ENCODE data around the gene CNOT10. TPM values are rescaled to one million over a fixed set of nuclear protein-coding genes. Genes with fewer than 3 reads are reported as not detected.
"Not testable (repeated sequence)": the region's sequence is repeated elsewhere in the genome, so short reads cannot be mapped to it uniquely, and the experiment has no call there.

The CNOT10 gene
- total RNA-seq, 2 experiments from 2014 or later: 67.5 to 67.7 TPM

DNA sequence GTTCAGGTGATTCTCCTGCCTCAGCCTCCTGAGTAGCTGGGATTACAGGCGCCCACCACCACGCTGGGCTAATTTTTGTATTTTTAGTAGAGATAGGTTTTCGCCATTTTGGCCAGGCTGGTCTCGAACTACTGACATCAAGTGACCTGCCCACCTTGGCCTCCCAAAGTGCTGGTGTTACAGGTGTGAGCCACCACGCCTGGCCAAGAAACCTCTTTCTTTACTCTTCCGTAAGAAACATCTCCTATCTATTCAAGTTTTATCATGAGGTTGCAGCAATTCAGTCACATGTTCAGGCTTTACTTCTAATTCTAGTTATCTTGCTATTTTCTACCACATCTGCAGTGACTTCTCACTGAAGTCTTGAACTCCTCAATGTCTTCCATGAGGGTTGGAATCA lies 15.8 kb upstream of the CNOT10 start:
- H3K4me3 Mint-ChIP-seq; H3K27ac Mint-ChIP-seq; H3K36me3 Mint-ChIP-seq (ENCODE audit: low read depth); H3K9me3 Mint-ChIP-seq; H3K4me1 Mint-ChIP-seq; POLR2A ChIA-PET; CTCF ChIA-PET; DNase-seq: not testable (repeated sequence)
- peaks cover 14% of the 10 kb centered on the region for H3K27me3 Mint-ChIP-seq

DNA sequence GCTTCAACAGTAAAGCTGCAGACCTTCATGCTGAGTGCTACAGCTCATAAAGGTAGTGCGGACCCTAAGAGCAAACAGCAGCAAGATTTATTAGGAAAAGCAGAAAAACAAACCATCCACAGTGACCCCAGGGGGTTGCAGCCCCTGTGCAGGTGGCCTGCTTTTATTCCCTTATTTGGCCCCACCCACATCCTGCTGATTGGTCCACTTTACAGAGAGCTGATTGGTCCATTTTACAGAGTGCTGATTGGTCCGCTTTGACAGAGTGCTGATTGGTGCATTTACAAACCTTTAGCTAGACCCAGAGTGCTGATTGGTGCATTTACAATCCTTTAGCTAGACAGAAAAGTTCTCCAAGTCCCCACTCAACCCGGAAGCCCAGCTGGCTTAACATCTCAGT lies 11.3 kb upstream of the CNOT10 start:
- DNase-seq; CTCF ChIA-PET; H3K4me1 Mint-ChIP-seq; H3K27me3 Mint-ChIP-seq; H3K9me3 Mint-ChIP-seq; H3K27ac Mint-ChIP-seq; H3K36me3 Mint-ChIP-seq (ENCODE audit: low read depth); POLR2A ChIA-PET: not testable (repeated sequence)
- H3K4me3 Mint-ChIP-seq: peak overlapping the region; percentile 10

DNA sequence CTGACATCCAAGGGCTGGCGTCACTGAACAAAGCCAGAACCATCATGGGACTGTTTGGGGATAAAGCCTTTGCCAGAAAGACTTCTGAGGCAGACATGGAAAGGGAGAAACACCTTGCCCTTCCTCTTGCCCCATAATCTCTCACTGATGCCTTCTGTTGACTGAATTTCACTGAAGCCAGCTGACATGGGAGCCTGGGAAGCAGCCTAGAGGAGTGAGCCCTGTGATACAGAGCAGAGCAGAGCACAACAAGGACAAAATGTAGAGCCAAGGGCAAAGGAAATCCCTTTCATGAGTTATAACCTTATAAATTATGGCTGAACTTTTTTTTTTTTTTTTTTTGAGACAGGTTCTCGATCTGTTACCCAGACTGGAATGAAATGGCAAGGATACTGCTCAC lies 9.8 kb upstream of the CNOT10 start:
- Mint-ChIP-seq H3K36me3 (ENCODE audit: low read depth) (no peaks in the 10 kb centered on the region), H3K4me1 (peaks cover 13% of the 10 kb centered on the region), H3K9me3 (peaks cover 6% of the 10 kb centered on the region), H3K4me3 (no peak overlapping the region), H3K27ac (no peak overlapping the region), H3K27me3 (peaks cover 11% of the 10 kb centered on the region)
- DNase-seq: no peak
- ChIA-PET CTCF (interaction anchor here (0.6 to 1.2 kb wide), 2 partner anchors 25 to 41 kb away, joined by 3 to 4 read pairs; no protein-coding TSS in a partner anchor), POLR2A (interaction anchor here (0.6 kb wide), 1 partner anchor 40 kb away, joined by 3 read pairs; no protein-coding TSS in a partner anchor)

DNA sequence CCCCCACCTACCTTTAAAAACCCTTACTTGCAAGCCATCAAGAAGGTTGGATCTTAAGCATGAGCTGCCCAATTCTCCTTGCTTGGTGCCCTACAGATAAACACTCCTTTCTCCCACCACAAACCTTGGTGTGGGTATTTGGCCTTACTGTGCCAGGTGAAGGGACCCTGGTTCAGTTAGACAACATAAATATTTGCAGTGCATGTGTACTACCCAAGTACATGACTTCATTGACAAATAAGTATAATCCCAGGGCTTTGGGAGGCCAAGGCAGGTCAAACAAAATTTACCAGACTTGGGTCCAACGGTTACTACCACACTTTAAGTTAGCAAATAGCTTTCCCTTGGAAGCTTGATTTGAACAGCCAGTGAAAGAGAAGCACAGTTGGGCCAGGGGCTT lies 9.3 kb upstream of the CNOT10 start:
- CTCF ChIA-PET: interaction anchor here (1.2 kb wide), 1 partner anchor 25 kb away, joined by 3 read pairs; no protein-coding TSS in a partner anchor
- Mint-ChIP-seq H3K9me3 (peaks cover 6% of the 10 kb centered on the region), H3K27ac (no peak overlapping the region), H3K36me3 (ENCODE audit: low read depth) (no peaks in the 10 kb centered on the region), H3K4me1 (peaks cover 13% of the 10 kb centered on the region), H3K4me3 (no peak overlapping the region), H3K27me3 (peaks cover 9% of the 10 kb centered on the region)
- DNase-seq: no peak
- POLR2A ChIA-PET: no interaction called here

DNA sequence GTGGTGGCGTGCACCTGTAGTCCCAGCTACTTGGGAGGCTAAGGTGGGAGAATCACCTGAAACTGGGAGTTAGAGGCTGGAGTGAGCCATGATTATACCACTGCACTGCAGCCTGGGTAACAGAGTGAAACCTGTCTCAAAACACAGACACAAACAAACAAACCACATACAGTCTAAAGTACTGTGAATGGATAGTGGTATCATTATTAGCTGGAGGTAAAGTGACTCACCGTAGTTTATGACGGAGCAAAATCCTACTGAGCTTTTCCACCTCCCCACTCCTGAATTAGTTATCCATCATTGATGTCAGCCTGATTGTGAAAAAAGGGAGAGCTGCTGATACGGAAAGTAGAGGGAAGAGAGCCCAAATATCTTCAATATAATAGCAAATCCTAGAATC lies 3.2 kb upstream of the CNOT10 start:
- H3K27ac Mint-ChIP-seq: no peak overlapping the region
- no peak overlapping the region for H3K4me3 Mint-ChIP-seq
- no peaks in the 10 kb centered on the region for H3K36me3 Mint-ChIP-seq (ENCODE audit: low read depth)
- DNase-seq: no peak
- H3K27me3 Mint-ChIP-seq: peaks cover 5% of the 10 kb centered on the region
- H3K4me1 Mint-ChIP-seq: peaks cover 27% of the 10 kb centered on the region
- CTCF ChIA-PET: interaction anchor here (0.5 kb wide), 1 partner anchor 713 kb away, joined by 3 read pairs; no protein-coding TSS in a partner anchor
- POLR2A ChIA-PET: no interaction called here
- H3K9me3 Mint-ChIP-seq: no peaks in the 10 kb centered on the region

DNA sequence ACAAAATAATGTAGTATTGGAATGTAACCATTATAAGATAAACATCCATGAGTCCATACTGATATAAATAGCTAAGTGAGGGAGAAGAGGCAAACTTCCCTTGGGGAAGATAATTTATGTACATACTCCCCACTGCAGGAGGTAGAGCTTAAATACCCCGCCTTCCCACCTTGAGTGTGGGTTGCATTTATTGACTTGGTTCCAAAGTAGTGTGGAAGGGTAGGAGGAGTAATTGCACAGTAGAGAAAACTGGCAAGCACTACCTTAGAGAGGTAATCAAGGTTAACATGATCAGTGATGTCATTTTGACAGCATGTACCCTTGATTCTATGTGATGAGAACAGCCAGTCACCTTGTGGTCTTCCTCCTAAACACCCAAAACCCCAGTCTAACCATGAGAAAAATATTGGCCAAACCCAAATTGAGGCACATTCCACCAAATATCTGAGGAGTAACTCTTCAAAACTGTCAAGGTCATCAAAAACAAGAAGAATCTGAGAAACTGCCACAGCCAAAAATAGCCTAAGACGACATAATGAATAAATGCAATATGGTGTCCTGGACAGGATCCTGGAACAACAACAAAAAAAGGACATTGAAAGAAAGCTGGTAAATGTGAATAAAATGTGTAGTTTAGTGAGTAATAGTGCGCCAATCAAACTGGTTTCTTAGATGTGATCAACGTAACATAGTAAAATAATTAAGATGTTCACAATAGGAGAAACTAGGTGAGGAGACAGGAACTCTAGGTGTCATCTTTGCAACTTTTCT lies 774 bp upstream of the CNOT10 start:
- H3K27ac Mint-ChIP-seq: peak overlapping the region; percentile 95
- POLR2A ChIA-PET: no interaction called here

DNA sequence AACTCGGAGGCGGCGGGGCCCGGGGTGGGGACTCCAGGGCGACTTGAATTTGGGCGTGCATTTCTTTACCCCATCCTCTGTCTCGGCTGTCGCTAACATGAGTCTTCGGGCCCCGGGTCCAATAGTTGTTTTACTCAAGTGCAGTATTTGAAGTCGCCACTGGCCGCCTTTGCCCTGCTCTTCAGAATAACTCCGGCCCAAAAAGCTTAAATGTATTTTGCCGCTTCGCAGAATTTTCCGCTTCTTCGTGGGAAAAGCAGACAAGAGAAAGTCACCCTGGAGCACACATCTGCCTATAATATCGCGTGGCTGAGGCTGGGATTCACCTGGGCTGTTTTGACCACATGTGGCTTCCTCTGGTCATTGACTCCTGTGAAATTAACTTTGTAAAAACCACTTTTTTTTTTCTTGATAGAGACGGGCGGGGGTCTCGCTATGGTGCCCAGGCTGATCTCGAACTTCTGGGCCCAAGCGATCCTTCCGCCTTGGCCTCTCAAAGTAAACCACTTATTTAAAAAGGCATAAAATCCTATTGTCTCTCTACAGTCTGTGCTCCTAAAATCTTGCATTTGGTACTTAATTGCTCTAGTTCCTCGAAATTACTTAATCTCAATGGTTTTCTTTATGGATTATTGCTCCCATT lies 676 bp downstream of the CNOT10 start:
- H3K36me3 Mint-ChIP-seq (ENCODE audit: low read depth): peaks cover 10% of the 10 kb centered on the region
- peak overlapping the region; percentile 95 for H3K27ac Mint-ChIP-seq
- H3K27me3 Mint-ChIP-seq: no peaks in the 10 kb centered on the region
- peaks cover 30% of the 10 kb centered on the region for H3K4me1 Mint-ChIP-seq
- DNase-seq: no peak
- POLR2A ChIA-PET: no interaction called here
- CTCF ChIA-PET: interaction anchor here (0.8 to 0.9 kb wide), 2 partner anchors 178 to 367 kb away, joined by 3 read pairs; no protein-coding TSS in a partner anchor
- H3K4me3 Mint-ChIP-seq: peak overlapping the region; percentile 95
- H3K9me3 Mint-ChIP-seq: no peaks in the 10 kb centered on the region

More for the DNA sequence above, 774 bp upstream of the CNOT10 start:
- CTCF ChIA-PET: interaction anchor here (0.6 to 1.2 kb wide), 8 partner anchors 11 to 552 kb away, joined by 3 to 5 read pairs (median 3); no protein-coding TSS in a partner anchor
- Mint-ChIP-seq H3K9me3 (no peaks in the 10 kb centered on the region), H3K27me3 (peaks cover 5% of the 10 kb centered on the region), H3K36me3 (ENCODE audit: low read depth) (peaks cover 8% of the 10 kb centered on the region), H3K4me1 (peaks cover 33% of the 10 kb centered on the region), H3K4me3 (peak overlapping the region; percentile 95)
- no peak for DNase-seq

DNA sequence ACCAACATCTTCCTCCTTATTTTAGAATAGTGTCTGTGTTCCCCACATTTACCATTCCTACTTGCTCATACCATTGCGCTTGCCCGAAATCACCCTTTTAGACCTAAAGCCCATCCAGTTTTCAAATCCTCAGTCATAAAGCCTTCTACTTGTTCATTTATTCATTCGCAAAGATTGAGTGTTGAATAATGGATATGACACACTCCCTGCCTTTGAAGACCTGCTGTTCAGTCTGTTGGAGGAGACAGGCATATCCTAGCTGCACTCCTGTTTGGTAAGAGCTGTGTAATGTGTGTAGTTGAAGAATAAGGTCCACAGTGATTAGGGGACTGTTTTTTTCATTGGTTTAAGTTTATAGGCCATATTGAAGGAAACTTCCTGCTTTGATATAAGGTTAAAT lies 1.7 kb downstream of the CNOT10 start:
- H3K4me1 Mint-ChIP-seq: peaks cover 30% of the 10 kb centered on the region
- peak overlapping the region; percentile 16 for H3K27ac Mint-ChIP-seq
- H3K27me3 Mint-ChIP-seq: no peaks in the 10 kb centered on the region
- ChIA-PET CTCF (interaction anchor here (1.1 to 1.4 kb wide), 2 partner anchors 10 to 18 kb away, joined by 3 to 4 read pairs; no protein-coding TSS in a partner anchor), POLR2A (no interaction called here)
- no peaks in the 10 kb centered on the region for H3K9me3 Mint-ChIP-seq
- peaks cover 10% of the 10 kb centered on the region for H3K36me3 Mint-ChIP-seq (ENCODE audit: low read depth)
- peak overlapping the region; percentile 95 for H3K4me3 Mint-ChIP-seq
- no peak for DNase-seq

DNA sequence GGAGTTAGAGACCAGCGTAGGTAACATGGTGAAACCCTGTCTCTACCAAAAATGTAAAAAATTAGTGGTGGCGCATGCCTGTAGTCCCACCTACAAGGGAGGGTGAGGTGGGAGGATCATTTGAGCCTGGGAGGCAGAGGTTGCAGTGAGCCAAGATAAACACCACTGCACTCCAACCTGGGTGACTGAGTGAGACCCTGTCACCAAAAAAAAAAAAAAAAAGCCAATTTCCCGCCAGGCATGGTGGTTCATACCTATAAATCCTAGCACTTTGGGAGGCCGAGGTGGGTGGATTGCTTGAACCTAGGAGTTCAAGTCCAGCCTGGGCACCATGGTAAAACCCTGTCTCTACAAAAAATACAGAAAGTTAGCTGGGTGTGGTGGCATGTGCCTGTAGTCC lies 6.9 kb downstream of the CNOT10 start:
- Mint-ChIP-seq H3K27me3 (no peaks in the 10 kb centered on the region), H3K4me1 (peaks cover 19% of the 10 kb centered on the region), H3K9me3 (no peaks in the 10 kb centered on the region), H3K27ac (no peak overlapping the region), H3K4me3 (no peak overlapping the region), H3K36me3 (ENCODE audit: low read depth) (peaks cover 17% of the 10 kb centered on the region)
- no peak for DNase-seq
- POLR2A ChIA-PET: no interaction called here
- CTCF ChIA-PET: no interaction called here

DNA sequence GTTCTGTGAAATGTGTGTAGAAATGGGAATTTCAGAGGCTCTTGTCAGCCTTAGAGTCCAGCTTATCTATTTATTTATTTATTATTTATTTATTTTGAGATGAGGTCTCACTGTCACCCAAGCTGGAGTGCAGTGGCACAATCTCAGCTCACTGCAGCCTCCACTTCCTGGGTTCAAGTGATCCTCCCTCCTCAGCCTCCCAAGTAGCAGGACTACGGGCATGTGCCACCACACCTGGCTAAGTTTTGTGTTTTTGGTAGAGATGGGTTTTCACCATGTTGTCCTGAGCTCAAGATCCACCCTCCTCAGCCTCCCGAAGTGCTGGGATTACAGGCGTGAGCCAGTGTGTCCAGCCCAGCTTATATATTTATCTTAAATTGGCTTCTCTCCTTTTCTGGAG lies 11.5 kb downstream of the CNOT10 start:
- no peak overlapping the region for H3K4me3 Mint-ChIP-seq
- DNase-seq: no peak
- H3K36me3 Mint-ChIP-seq (ENCODE audit: low read depth): peaks cover 14% of the 10 kb centered on the region
- H3K4me1 Mint-ChIP-seq: peaks cover 13% of the 10 kb centered on the region
- no peak overlapping the region for H3K27ac Mint-ChIP-seq
- ChIA-PET POLR2A (no interaction called here), CTCF (interaction anchor here (0.6 to 1.7 kb wide), 4 partner anchors 9 to 214 kb away, joined by 3 to 4 read pairs (median 4); no protein-coding TSS in a partner anchor)
- no peaks in the 10 kb centered on the region for H3K9me3 Mint-ChIP-seq
- H3K27me3 Mint-ChIP-seq: no peaks in the 10 kb centered on the region

DNA sequence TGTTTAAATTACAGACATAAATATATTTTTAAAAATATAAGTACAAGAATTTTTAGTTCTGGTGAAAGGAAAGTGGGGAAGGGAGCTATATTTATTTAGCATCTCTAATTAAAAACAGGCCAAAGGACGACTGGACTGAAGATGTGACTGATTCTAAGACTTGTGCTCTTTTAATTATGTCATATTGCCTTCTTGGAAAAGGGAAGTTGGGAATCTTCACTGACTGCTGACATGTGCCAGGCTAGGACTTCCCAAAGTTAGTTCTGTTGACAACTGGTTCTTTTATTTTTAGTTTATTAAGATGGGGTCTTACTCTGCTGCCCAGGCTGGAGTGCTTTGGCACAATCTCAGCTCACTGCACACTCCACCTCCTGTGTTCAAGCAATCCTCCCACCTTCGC lies 13.5 kb downstream of the CNOT10 start:
- Mint-ChIP-seq H3K9me3 (no peaks in the 10 kb centered on the region), H3K27ac (no peak overlapping the region), H3K27me3 (no peaks in the 10 kb centered on the region), H3K36me3 (ENCODE audit: low read depth) (peaks cover 17% of the 10 kb centered on the region), H3K4me1 (peaks cover 22% of the 10 kb centered on the region), H3K4me3 (no peak overlapping the region)
- ChIA-PET CTCF (interaction anchor here (0.6 kb wide), 1 partner anchor 329 kb away, joined by 7 read pairs; no protein-coding TSS in a partner anchor), POLR2A (no interaction called here)
- DNase-seq: no peak

DNA sequence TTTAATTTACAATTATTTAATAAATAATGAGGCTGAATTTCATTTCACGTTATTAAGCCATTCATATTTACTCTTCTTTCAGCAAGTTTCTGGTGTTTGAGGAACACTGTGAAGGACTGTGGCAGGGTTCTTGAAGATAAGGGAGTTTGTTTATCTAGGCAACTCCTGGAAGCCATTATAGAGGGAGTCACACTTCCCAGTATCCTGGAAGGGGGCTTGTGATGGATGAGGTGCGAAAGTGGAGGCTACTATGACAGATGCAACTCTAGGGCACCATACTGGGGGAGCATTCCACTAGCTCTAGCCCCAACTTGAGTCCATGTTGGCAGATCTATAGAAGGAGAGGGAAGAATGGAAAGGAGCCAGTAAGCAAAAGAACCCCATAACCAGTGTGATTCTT lies 14.4 kb downstream of the CNOT10 start:
- DNase-seq: no peak
- Mint-ChIP-seq H3K27me3 (no peaks in the 10 kb centered on the region), H3K36me3 (ENCODE audit: low read depth) (peaks cover 19% of the 10 kb centered on the region), H3K9me3 (no peaks in the 10 kb centered on the region), H3K4me3 (no peak overlapping the region), H3K4me1 (peaks cover 25% of the 10 kb centered on the region), H3K27ac (no peak overlapping the region)
- POLR2A ChIA-PET: no interaction called here
- CTCF ChIA-PET: interaction anchor here (0.6 to 1.0 kb wide), 2 partner anchors 10 to 330 kb away, joined by 3 to 7 read pairs; no protein-coding TSS in a partner anchor

DNA sequence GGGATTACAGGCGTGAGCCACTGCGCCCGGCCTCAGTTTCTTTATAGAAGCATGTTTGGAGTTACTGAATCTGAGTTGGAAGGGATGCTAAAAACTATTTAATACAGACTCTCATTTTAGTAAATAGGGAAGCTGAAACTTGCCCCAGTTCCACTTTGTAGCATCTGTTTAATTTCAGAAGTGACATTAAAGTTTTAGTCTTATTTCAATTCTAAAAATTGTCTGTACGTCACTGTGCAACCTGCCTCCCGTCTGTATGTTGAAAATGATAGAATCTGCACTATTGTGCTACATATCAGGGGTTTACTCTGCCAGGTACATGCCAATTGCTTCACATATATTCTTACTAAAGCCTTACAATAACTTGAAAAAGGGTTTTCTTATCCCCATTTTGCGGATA lies 15.3 kb downstream of the CNOT10 start:
- ChIA-PET POLR2A (no interaction called here), CTCF (interaction anchor here (0.7 to 1.0 kb wide), 3 partner anchors 11 to 25 kb away, joined by 3 read pairs; partner anchors contain the start of gene CNOT10)
- DNase-seq: no peak

More for the DNA sequence above, 15.3 kb downstream of the CNOT10 start:
- Mint-ChIP-seq H3K36me3 (ENCODE audit: low read depth) (peaks cover 16% of the 10 kb centered on the region), H3K9me3 (no peaks in the 10 kb centered on the region), H3K27me3 (no peaks in the 10 kb centered on the region), H3K4me3 (no peak overlapping the region), H3K4me1 (peaks cover 24% of the 10 kb centered on the region), H3K27ac (no peak overlapping the region)
